ENCODE data around the gene KCNA5. TPM values are rescaled to one million over a fixed set of nuclear protein-coding genes. Genes with fewer than 3 reads are reported as not detected.

Gene KCNA5
- polyA plus RNA-seq, 4 donors: 0.30 to 3.1 TPM; not detected in 2

- Histone ChIP-seq H3K36me3 (ENCODE audit: control insufficient read depth in 3 of 3, insufficient read depth in 2 of 3, low read depth in 1 of 3, low read length in 3 of 3) (no peaks in the 10 kb centered on the region), H3K4me1 (ENCODE audit: control insufficient read depth in 3 of 3, insufficient read depth in 2 of 3, low read depth in 1 of 3, low read length in 2 of 3) (no peaks in the 10 kb centered on the region), H3K27ac (ENCODE audit: low read depth in 1 of 3, low read length in 2 of 3) (no peak overlapping the region), H3K4me3 (ENCODE audit: low read depth in 1 of 3, low read length in 3 of 3) (no peak overlapping the region), H3K9me3 (ENCODE audit: control insufficient read depth in 2 of 2, insufficient read depth in 1 of 2, low read depth in 1 of 2, low read length in 1 of 2) (no peaks in the 10 kb centered on the region), H3K27me3 (ENCODE audit: control insufficient read depth in 3 of 3, insufficient read depth in 3 of 3, low read length in 3 of 3) (peaks cover 0 to 6% (median 2%) of the 10 kb centered on the region in 3 donors)
- WGBS, 3 donors: 56 to 85% (median 73%) methylated on average over 3 of the region's 3 CpGs
- no peak for DNase-seq
- FAIRE-seq: no peak
Measured at GRCh38 chr12:5018677-5019076, 25.0 kb upstream of the KCNA5 start.

GRCh38 chr12:5022025-5022424 lies 21.7 kb upstream of the KCNA5 start:
- peaks cover 0 to 6% (median 2%) of the 10 kb centered on the region in 3 donors for H3K27me3 ChIP-seq (ENCODE audit: control insufficient read depth in 3 of 3, insufficient read depth in 3 of 3, low read length in 3 of 3)
- H3K36me3 ChIP-seq (ENCODE audit: control insufficient read depth in 3 of 3, insufficient read depth in 2 of 3, low read depth in 1 of 3, low read length in 3 of 3): no peaks in the 10 kb centered on the region
- H3K27ac ChIP-seq (ENCODE audit: low read depth in 1 of 3, low read length in 2 of 3): no peak overlapping the region
- H3K4me3 ChIP-seq (ENCODE audit: low read depth in 1 of 3, low read length in 3 of 3): no peak overlapping the region
- WGBS, 3 donors: 67 to 83% (median 80%) methylated on average over 4 of the region's 4 CpGs
- FAIRE-seq (no peak), DNase-seq (no peak)
- no peaks in the 10 kb centered on the region for H3K4me1 ChIP-seq (ENCODE audit: control insufficient read depth in 3 of 3, insufficient read depth in 2 of 3, low read depth in 1 of 3, low read length in 2 of 3)
- no peaks in the 10 kb centered on the region for H3K9me3 ChIP-seq (ENCODE audit: control insufficient read depth in 2 of 2, insufficient read depth in 1 of 2, low read depth in 1 of 2, low read length in 1 of 2)

GRCh38 chr12:5022465-5023061 lies 21.1 kb upstream of the KCNA5 start:
- Histone ChIP-seq H3K4me1 (ENCODE audit: control insufficient read depth in 3 of 3, insufficient read depth in 2 of 3, low read depth in 1 of 3, low read length in 2 of 3) (no peaks in the 10 kb centered on the region), H3K4me3 (ENCODE audit: low read depth in 1 of 3, low read length in 3 of 3) (no peak overlapping the region), H3K27me3 (ENCODE audit: control insufficient read depth in 3 of 3, insufficient read depth in 3 of 3, low read length in 3 of 3) (peaks cover 0 to 6% (median 2%) of the 10 kb centered on the region in 3 donors), H3K36me3 (ENCODE audit: control insufficient read depth in 3 of 3, insufficient read depth in 2 of 3, low read depth in 1 of 3, low read length in 3 of 3) (no peaks in the 10 kb centered on the region), H3K9me3 (ENCODE audit: control insufficient read depth in 2 of 2, insufficient read depth in 1 of 2, low read depth in 1 of 2, low read length in 1 of 2) (no peaks in the 10 kb centered on the region), H3K27ac (ENCODE audit: low read depth in 1 of 3, low read length in 2 of 3) (no peak overlapping the region)
- no peak for FAIRE-seq
- DNase-seq: peak; percentile 47 to 60
- WGBS, 3 donors: 18 to 19% (median 18%) methylated on average over 12 of the region's 12 CpGs

- Histone ChIP-seq H3K4me1 (ENCODE audit: control insufficient read depth in 3 of 3, insufficient read depth in 2 of 3, low read depth in 1 of 3, low read length in 2 of 3) (no peaks in the 10 kb centered on the region), H3K27ac (ENCODE audit: low read depth in 1 of 3, low read length in 2 of 3) (no peak overlapping the region), H3K4me3 (ENCODE audit: low read depth in 1 of 3, low read length in 3 of 3) (no peak overlapping the region), H3K36me3 (ENCODE audit: control insufficient read depth in 3 of 3, insufficient read depth in 2 of 3, low read depth in 1 of 3, low read length in 3 of 3) (no peaks in the 10 kb centered on the region), H3K27me3 (ENCODE audit: control insufficient read depth in 3 of 3, insufficient read depth in 3 of 3, low read length in 3 of 3) (peaks cover 0 to 6% (median 2%) of the 10 kb centered on the region in 3 donors), H3K9me3 (ENCODE audit: control insufficient read depth in 2 of 2, insufficient read depth in 1 of 2, low read depth in 1 of 2, low read length in 1 of 2) (no peaks in the 10 kb centered on the region)
- DNase-seq (no peak), FAIRE-seq (no peak)
- 72 to 88% (median 85%) methylated on average over 6 of the region's 6 CpGs for WGBS, 3 donors
Measured at GRCh38 chr12:5023842-5024241, 19.8 kb upstream of the KCNA5 start.

GRCh38 chr12:5026342-5026938 lies 17.2 kb upstream of the KCNA5 start:
- Histone ChIP-seq H3K27ac (ENCODE audit: low read depth in 1 of 3, low read length in 2 of 3) (no peak overlapping the region), H3K27me3 (ENCODE audit: control insufficient read depth in 3 of 3, insufficient read depth in 3 of 3, low read length in 3 of 3) (peaks cover 0 to 6% (median 2%) of the 10 kb centered on the region in 3 donors), H3K9me3 (ENCODE audit: control insufficient read depth in 2 of 2, insufficient read depth in 1 of 2, low read depth in 1 of 2, low read length in 1 of 2) (no peaks in the 10 kb centered on the region), H3K36me3 (ENCODE audit: control insufficient read depth in 3 of 3, insufficient read depth in 2 of 3, low read depth in 1 of 3, low read length in 3 of 3) (no peaks in the 10 kb centered on the region), H3K4me1 (ENCODE audit: control insufficient read depth in 3 of 3, insufficient read depth in 2 of 3, low read depth in 1 of 3, low read length in 2 of 3) (no peaks in the 10 kb centered on the region), H3K4me3 (ENCODE audit: low read depth in 1 of 3, low read length in 3 of 3) (no peak overlapping the region)
- 52 to 66% (median 56%) methylated on average over 4 of the region's 4 CpGs for WGBS, 3 donors
- no peak for DNase-seq
- FAIRE-seq: no peak

- no peak overlapping the region for H3K27ac ChIP-seq (ENCODE audit: low read depth in 1 of 3, low read length in 2 of 3)
- peaks cover 0 to 3% (median 0%) of the 10 kb centered on the region in 3 donors for H3K27me3 ChIP-seq (ENCODE audit: control insufficient read depth in 3 of 3, insufficient read depth in 3 of 3, low read length in 3 of 3)
- FAIRE-seq (no peak), DNase-seq (no peak)
- WGBS, 3 donors: 38 to 46% (median 45%) methylated on average over 4 of the region's 4 CpGs
- no peaks in the 10 kb centered on the region for H3K4me1 ChIP-seq (ENCODE audit: control insufficient read depth in 3 of 3, insufficient read depth in 2 of 3, low read depth in 1 of 3, low read length in 2 of 3)
- peaks cover 0 to 2% of the 10 kb centered on the region in 2 donors for H3K9me3 ChIP-seq (ENCODE audit: control insufficient read depth in 2 of 2, insufficient read depth in 1 of 2, low read depth in 1 of 2, low read length in 1 of 2)
- H3K4me3 ChIP-seq (ENCODE audit: low read depth in 1 of 3, low read length in 3 of 3): no peak overlapping the region
- no peaks in the 10 kb centered on the region for H3K36me3 ChIP-seq (ENCODE audit: control insufficient read depth in 3 of 3, insufficient read depth in 2 of 3, low read depth in 1 of 3, low read length in 3 of 3)
Measured at GRCh38 chr12:5027046-5027821, 16.4 kb upstream of the KCNA5 start.

- DNase-seq (no peak), FAIRE-seq (no peak)
- Histone ChIP-seq H3K27ac (ENCODE audit: low read depth in 1 of 3, low read length in 2 of 3) (no peak overlapping the region), H3K9me3 (ENCODE audit: control insufficient read depth in 2 of 2, insufficient read depth in 1 of 2, low read depth in 1 of 2, low read length in 1 of 2) (peaks cover 0 to 2% of the 10 kb centered on the region in 2 donors), H3K4me3 (ENCODE audit: low read depth in 1 of 3, low read length in 3 of 3) (no peak overlapping the region), H3K36me3 (ENCODE audit: control insufficient read depth in 3 of 3, insufficient read depth in 2 of 3, low read depth in 1 of 3, low read length in 3 of 3) (no peaks in the 10 kb centered on the region), H3K4me1 (ENCODE audit: control insufficient read depth in 3 of 3, insufficient read depth in 2 of 3, low read depth in 1 of 3, low read length in 2 of 3) (no peaks in the 10 kb centered on the region), H3K27me3 (ENCODE audit: control insufficient read depth in 3 of 3, insufficient read depth in 3 of 3, low read length in 3 of 3) (no peaks in the 10 kb centered on the region)
Measured at GRCh38 chr12:5030066-5030465, 13.6 kb upstream of the KCNA5 start.

GRCh38 chr12:5031242-5031641 lies 12.4 kb upstream of the KCNA5 start:
- DNase-seq: no peak
- no peak overlapping the region for H3K27ac ChIP-seq (ENCODE audit: low read depth in 1 of 3, low read length in 2 of 3)
- no peaks in the 10 kb centered on the region for H3K36me3 ChIP-seq (ENCODE audit: control insufficient read depth in 3 of 3, insufficient read depth in 2 of 3, low read depth in 1 of 3, low read length in 3 of 3)
- peaks cover 0 to 2% (median 0%) of the 10 kb centered on the region in 3 donors for H3K27me3 ChIP-seq (ENCODE audit: control insufficient read depth in 3 of 3, insufficient read depth in 3 of 3, low read length in 3 of 3)
- H3K4me1 ChIP-seq (ENCODE audit: control insufficient read depth in 3 of 3, insufficient read depth in 2 of 3, low read depth in 1 of 3, low read length in 2 of 3): no peaks in the 10 kb centered on the region
- H3K9me3 ChIP-seq (ENCODE audit: control insufficient read depth in 2 of 2, insufficient read depth in 1 of 2, low read depth in 1 of 2, low read length in 1 of 2): peaks cover 0 to 2% of the 10 kb centered on the region in 2 donors
- H3K4me3 ChIP-seq (ENCODE audit: low read depth in 1 of 3, low read length in 3 of 3): no peak overlapping the region
- FAIRE-seq: no peak
- WGBS, 3 donors: 83 to 88% (median 84%) methylated on average over 6 of the region's 6 CpGs
